GM13976 (cell line): Measurements from ENCODE around the gene TP53.
A peak's percentile ranks its signal among the peaks of the same experiment; 100 is the strongest.

Experiments used
- DNase-seq: peaks from one replicate; pipeline ENCODE4 v3.0.0; 2012; ENCODE audit warnings: low spot score
- CTCF ChIP-seq: IDR thresholded peaks from 2 replicates; pipeline ENCODE4 v1.5.1; 2012; ENCODE audit warnings: borderline replicate concordance, mild to moderate bottlenecking; ENCODE audit not compliant: insufficient read depth; ENCODE audit errors: extremely low read depth, missing control alignments, control extremely low read depth
- in situ Hi-C: fragments of 300-500 bp; cut with MboI; formaldehyde crosslinking; loops from one replicate; pipeline ENCODE4 v1.12.0; 2022; ENCODE audit warnings: low sequenced_read_pairs, mixed read lengths, inconsistent platforms; ENCODE audit not compliant: unreplicated experiment

TP53 gene

GRCh38 chr17:7687908-7688807, 868 bp upstream of the TP53 start, which contains the start of gene WRAP53:
TSS of gene WRAP53 (plus strand) at chr17:7688477. CDS start at chr17:7688649, 172 bp downstream.
- DNase-seq: peak; percentile 96
- peak; percentile 97 for TF ChIP-seq CTCF
- in situ Hi-C loops: no loop called here

GRCh38 chr17:7686222-7687071, 843 bp downstream of the TP53 start:
- no peak for TF ChIP-seq CTCF
- in situ Hi-C loops: no loop called here
- peak; percentile 77 for DNase-seq

GRCh38 chr17:7685533-7686221, 1.6 kb downstream of the TP53 start:
- no peak for TF ChIP-seq CTCF
- in situ Hi-C loops: no loop called here
- peak; percentile 90 for DNase-seq

- DNase-seq: no peak
- in situ Hi-C loops: no loop called here
- TF ChIP-seq CTCF: no peak
Measured at GRCh38 chr17:7684851-7685532, 2.3 kb downstream of the TP53 start.

GRCh38 chr17:7677388-7678067, 9.8 kb downstream of the TP53 start:
- in situ Hi-C loops: no loop called here
- DNase-seq: no peak
- no peak for TF ChIP-seq CTCF
